Measurements from ENCODE around the gene ZSCAN10. TPM values are rescaled to one million over a fixed set of nuclear protein-coding genes. Genes with fewer than 3 reads are reported as not detected.

ZSCAN10 gene
- total and polyA plus RNA-seq, 2 donors (not counting 3 experiments of a cell fraction or from before 2014, with no cell fraction given), result not detected

GRCh38 chr16:3147757-3148104 is 48.6 kb upstream of the ZSCAN10 start:
- intact Hi-C loops (cut with micrococcal nuclease) (no loop called here), dilution Hi-C loops (cut with MboI; ENCODE audit: extremely low pct_ligation_motif_present, low sequenced_read_pairs) (no loop called here)
- ChIA-PET POLR2A (interaction anchor here (2.6 kb wide), 1 partner anchor 13 kb away, joined by 9 read pairs; the partner anchor contains the start of gene ZNF213), CTCF (interaction anchor here (1.3 to 8.7 kb wide), 8 partner anchors 10 to 120 kb away, joined by 3 to 54 read pairs (median 4); partner anchors contain the start of gene ZNF213)
- no peaks in the 10 kb centered on the region for H3K9me3 ChIP-seq (replicated peaks; ENCODE audit: control insufficient read depth, insufficient read depth, low read length)
- no peaks in the 10 kb centered on the region for H3K27me3 ChIP-seq (ENCODE audit: control insufficient read depth in 2 of 2, insufficient read depth in 2 of 2, low read length in 2 of 2)
- H4K20me1 ChIP-seq (replicated peaks; ENCODE audit: control insufficient read depth, extremely low read depth, insufficient read depth, low read length), result no peaks in the 10 kb centered on the region
- TF ChIP-seq JUN (IDR thresholded peaks at IDR 0.05; ENCODE audit: borderline replicate concordance, insufficient read depth, insufficient read length, low read depth) (no peak), POLR2A (IDR thresholded peaks at IDR 0.05; ENCODE audit: low read depth, low read length) (no peak), MYC (IDR thresholded peaks at IDR 0.05; ENCODE audit: low read depth, low read length) (no peak), CTCF (IDR thresholded peaks at IDR 0.05; ENCODE audit: extremely low read depth in 1 of 2, insufficient read depth in 1 of 2, low read depth in 1 of 2, low read length in 2 of 2) (no peak), EZH2 (IDR thresholded peaks at IDR 0.05; ENCODE audit: borderline replicate concordance, low read depth, low read length, severe bottlenecking) (no peak), FOS (IDR thresholded peaks at IDR 0.05; ENCODE audit: borderline replicate concordance, insufficient read depth, low read length) (no peak), POLR2AphosphoS5 (IDR thresholded peaks at IDR 0.05; ENCODE audit: insufficient read depth, low read depth, low read length) (no peak), MAX (IDR thresholded peaks at IDR 0.05; ENCODE audit: insufficient read depth, insufficient read length) (no peak), GATA2 (IDR thresholded peaks at IDR 0.05; ENCODE audit: insufficient read depth, insufficient read length, low read depth, low read length) (no peak)
- no TSS peak for BruUV-seq (replicated peaks)
- H3K79me2 ChIP-seq (ENCODE audit: control insufficient read depth, insufficient read depth, low read length), result no peaks in the 10 kb centered on the region
- no peak overlapping the region for H3K27ac ChIP-seq (ENCODE audit: insufficient read depth, low read depth, low read length)
- H3K9me1 ChIP-seq (replicated peaks; ENCODE audit: control insufficient read depth, extremely low read depth, insufficient read depth, low read length), result no peaks in the 10 kb centered on the region
- H3K4me3 ChIP-seq (replicated peaks in 1 of 3; ENCODE audit: insufficient read depth in 1 of 3, low read depth in 1 of 3, low read length in 3 of 3), result no peak overlapping the region
- H3K9ac ChIP-seq (replicated peaks; ENCODE audit: extremely low read depth, insufficient read depth, low read length), result no peak overlapping the region
- H2AFZ ChIP-seq (ENCODE audit: low read depth, low read length), result no peak overlapping the region
- FAIRE-seq, result no peak
- no peak for DNase-seq (ENCODE audit: low read depth, low spot score)
- no peak overlapping the region for H3K4me2 ChIP-seq (ENCODE audit: insufficient read depth, low read length)
- H3K36me3 ChIP-seq (ENCODE audit: control insufficient read depth in 2 of 2, extremely low read depth in 1 of 2, insufficient read depth in 2 of 2, low read length in 2 of 2), result no peaks in the 10 kb centered on the region
- peaks cover 10% of the 10 kb centered on the region for H3K4me1 ChIP-seq (ENCODE audit: control insufficient read depth, extremely low read depth, insufficient read depth, low read length)
